ENCODE data around the gene HBE1.
"Not testable (repeated sequence)": the region's sequence is repeated elsewhere in the genome, so short reads cannot be mapped to it uniquely, and the experiment has no call there.

HBE1 gene

DNA sequence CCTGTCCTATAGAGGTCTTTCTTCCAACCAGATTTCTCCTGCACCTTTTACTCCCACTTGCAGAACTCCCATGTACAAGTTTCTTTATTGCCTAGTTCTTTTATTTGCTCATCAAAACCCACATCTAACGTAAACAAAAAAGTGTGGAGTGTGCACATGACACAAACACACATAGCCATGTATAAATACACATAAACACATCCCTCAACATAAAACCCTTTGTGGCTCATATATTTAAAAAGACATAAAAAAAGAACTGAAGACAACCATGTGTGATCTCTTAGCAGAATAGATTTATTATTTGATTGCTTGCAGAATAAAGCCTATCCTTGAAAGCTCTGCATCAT is 16.9 kb downstream of the HBE1 start:
- DNase-seq (ENCODE audit: low spot score), result no peak

DNA sequence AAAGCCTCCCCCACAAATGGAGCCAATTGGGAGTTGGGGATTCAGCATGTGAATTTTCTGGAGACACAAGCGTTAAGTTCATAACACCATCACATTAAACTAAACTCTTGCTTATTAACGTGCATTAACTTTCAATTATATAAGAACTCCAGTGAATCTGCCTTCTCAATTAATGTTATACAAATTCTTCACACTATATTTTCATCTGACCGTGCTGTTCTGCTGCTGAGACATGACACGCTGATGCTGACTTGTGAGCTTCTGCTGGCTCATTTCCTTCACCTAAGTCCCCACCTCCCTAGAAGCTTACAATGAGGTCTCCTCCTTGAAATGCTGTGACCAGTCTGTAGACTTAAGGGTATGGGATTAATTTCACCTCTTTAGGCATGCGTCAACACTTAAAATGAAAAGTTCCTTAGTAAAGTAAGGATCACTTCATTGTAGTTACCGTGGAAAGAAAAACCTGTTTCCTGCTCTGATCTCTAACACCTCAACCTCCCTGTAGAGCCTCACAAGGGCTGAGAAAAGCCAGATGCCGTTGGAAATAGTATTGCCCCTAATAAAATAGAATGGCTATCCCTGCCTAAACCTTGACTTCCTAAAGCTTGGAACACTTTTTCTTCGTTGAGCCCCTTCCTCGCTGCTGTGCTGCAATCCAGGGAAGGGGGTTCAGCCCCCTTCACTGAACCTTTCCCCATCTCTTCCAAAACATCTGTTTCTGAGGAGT is 17.4 kb downstream of the HBE1 start:
- DNase-seq (ENCODE audit: low spot score), result no peak

DNA sequence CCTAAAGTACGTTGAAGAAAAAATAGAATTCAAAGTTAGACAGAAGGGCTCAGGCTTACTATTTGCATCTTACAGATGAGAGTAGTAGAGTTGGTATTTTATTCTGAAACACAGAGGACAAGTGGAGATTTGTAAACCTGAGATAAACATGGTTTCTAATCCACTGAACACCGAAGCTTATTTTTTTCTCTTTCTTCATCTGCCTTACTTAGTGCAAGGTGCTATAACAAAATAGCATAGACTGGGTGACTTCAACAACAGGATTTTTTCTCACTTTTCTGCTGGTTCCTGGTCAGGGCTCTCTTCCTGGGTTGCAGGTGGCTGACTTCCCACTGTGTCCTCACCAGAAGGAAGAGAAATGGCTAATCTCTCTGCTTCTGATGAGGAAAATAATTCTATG is 18.0 kb downstream of the HBE1 start:
- no peak for DNase-seq (ENCODE audit: low spot score)

DNA sequence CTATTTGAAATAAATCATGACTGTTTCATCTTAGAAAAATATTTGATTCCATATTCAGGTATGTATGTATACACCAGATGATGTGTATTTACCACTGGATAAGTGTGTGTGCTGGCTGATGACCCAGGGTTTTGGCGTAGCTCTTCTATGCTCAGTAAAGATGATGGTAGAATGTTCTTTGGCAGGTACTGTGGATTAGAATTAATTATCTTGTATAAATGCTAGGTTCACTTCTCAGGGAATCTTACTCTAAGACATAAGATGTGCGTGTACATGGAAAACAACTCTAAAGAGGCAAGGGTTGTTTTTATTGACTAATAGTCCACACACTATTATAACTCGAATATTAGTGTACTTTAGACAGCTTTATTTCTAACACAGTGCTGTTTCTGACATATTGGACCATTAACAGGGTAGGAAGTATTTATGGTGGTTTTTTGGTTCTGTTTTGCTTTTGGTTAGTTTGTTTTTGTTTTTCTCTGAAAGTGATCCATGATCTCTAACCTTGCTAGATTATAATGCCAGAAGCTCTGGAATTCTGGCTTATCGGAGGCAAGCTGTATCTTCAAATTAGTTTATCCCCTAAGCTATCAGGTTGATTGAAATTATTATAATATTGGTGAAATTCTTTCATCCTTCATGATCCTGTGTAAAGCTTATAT is 19.1 kb downstream of the HBE1 start:
- no peak for DNase-seq (ENCODE audit: low spot score)

DNA sequence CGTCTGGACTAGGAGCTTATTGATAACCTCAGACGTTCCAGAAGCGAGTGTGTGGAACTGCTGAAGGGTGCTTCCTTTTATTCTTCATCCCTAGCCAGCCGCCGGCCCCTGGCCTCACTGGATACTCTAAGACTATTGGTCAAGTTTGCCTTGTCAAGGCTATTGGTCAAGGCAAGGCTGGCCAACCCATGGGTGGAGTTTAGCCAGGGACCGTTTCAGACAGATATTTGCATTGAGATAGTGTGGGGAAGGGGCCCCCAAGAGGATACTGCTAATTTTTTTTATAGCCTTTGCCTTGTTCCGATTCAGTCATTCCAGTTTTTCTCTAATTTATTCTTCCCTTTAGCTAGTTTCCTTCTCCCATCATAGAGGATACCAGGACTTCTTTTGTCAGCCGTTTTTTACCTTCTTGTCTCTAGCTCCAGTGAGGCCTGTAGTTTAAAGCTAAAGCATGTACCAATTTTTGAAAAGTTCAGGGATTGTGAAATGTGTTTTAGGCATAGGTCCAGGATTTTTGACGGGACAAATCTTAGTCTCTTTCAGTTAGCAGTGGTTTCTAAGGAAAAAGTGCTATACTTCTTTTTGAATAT is 19.8 kb downstream of the HBE1 start, which contains the start of gene HBG1:
HBG1 (minus strand) TSS at position 51 of the 590 bp plus-strand sequence. CDS start 53 bp downstream, outside the sequence.
- not testable (repeated sequence) for DNase-seq (ENCODE audit: low spot score)

DNA sequence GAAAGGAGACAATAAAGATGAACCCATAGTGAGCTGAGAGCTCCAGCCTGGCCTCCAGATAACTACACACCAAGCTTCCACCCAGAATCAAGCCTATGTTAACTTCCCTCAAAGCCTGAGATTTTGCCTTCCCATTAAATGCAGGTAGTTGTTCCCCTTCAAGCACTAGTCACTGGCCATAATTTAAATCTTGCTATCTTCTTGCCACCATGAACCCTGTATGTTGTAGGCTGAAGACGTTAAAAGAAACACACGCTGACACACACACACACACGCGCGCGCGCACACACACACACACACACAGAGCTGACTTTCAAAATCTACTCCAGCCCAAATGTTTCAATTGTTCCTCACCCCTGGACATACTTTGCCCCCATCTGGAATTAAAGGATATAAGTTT is 21.2 kb downstream of the HBE1 start:
- DNase-seq (ENCODE audit: low spot score), result not testable (repeated sequence)

DNA sequence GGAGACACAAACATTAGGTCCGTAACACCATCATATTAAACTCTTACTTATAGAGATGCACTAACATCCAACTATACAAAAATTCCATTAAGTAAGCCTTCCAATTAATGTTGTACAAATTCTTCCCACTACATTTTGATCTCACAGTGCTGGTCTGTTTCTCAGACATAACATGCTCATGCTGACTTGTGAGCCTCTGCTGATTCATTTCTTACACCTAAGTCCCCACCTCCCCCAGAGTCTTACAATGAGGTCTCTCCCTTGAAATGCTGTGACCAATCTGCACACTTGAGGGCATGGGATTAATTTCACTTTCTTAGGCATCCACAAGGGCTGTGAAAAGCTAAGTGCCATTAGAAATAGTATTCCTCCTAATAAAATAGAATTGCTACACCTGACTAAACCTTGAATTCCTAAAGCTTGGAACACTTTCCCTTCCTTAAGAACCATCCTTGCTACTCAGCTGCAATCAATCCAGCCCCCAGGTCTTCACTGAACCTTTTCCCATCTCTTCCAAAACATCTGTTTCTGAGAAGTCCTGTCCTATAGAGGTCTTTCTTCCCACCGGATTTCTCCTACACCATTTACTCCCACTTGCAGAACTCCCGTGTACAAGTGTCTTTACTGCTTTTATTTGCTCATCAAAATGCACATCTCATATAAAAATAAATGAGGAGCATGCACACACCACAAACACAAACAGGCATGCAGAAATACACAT is 22.1 kb downstream of the HBE1 start:
- no peak for DNase-seq (ENCODE audit: low spot score)

DNA sequence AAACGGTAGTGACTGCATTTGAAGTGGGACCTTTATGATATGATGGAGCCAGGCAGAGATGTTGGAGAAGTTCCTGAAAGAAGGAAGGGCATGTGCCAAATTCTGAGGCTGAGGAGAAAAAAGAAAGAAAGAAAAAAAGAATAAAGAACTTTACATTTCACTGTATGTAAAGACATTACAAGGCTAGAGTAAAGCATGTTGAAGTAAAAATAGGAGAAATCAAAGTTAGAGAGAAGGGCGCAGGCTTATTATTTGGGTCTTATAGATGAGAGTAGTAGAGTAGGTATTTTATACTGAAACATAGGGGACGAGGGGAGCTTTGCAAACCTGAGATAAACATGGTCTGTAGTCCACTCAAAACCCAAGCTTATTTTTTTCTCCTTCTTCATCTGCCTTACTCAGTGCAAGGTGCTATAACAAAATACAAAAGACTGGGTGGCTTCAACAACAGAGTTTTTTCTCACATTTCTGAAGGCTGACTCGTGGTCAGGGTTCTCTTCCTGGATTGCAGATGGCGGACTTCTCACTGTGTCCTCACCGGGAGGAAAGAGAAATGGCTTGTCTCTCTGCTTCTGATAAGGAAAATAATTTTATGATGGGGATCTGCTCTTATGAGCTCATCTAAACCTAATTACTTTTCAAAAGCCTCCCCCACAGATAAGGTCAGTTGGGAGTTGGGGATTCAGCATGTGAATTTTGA is 22.8 kb downstream of the HBE1 start:
- DNase-seq (ENCODE audit: low spot score), result no peak

DNA sequence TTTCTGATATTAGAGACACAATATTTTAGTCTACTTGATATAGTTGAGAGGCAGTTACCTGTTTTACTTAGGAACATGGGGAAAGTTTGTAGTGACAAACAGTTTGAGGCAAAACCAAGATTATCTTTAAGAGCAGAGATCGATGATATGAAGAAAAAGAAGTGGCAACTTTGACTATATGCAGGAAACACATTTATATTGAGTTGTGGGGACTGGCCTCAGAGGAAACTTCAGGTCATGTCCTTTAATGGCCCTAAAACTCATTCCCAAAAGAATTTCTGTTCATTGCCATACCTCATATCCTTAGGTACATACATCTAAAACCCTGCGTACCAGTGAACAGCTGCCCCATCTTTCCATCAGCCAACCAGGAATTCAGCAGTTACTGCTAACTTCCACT is 24.6 kb downstream of the HBE1 start:
- no peak for DNase-seq (ENCODE audit: low spot score)

DNA sequence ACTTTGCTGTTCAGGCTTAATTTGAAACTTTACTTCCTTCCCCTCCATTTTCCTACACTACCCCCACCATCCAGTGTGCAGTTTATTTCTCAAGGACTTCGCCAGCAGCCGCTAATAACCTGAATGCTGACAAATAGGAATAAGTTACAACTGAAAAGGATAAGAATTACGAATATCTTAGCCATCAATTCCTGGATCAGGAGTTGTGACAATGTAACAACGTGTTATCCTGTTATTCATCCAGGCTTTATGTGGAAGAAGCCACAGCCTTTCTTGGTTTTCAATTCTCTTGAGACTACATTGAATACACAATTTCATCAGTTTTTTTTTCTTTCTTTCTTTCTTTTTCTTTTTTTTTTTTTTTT is 25.9 kb downstream of the HBE1 start:
- no peak for DNase-seq (ENCODE audit: low spot score)

DNA sequence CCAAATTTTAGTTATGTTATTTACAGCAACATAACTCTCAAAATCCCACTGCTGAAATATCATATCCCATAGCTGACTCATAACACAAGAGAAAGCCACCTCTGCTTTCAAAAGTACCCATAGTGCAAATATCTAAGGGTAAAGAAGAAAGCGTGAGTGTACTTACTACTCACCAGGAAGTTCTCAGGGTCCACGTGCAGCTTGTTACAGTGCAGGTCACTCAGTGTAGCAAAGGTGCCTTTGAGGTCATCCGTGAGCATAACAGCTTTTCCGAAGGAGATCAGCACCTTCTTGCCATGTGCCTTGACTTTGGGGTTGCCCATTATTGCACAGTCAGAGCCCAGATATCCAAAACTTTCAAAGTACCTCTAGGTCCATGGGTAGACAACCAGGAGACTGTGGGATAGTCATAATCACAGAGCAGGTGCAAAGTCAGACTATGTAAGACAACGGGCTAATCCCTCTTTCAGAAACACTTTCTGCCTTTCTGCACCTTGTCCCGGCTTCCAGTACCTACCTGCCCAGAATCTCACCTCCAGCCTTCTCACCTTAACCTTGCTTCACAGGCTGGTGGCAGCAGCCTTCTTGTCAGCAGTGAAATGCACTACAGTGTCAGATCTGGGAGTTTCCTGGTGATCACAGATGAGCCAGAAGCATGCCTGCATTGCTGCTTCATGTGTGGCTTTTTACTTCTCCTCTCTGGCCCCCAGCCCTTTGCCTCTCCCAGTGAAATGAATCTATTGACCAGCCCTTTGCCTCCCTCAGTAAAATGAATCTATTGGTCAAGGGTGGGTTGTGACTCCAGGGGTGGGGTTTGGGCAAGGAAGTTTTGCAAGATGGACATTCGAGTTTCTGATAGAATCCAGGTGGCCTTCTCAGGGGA is 26.6 kb downstream of the HBE1 start:
- no peak for DNase-seq (ENCODE audit: low spot score)

DNA sequence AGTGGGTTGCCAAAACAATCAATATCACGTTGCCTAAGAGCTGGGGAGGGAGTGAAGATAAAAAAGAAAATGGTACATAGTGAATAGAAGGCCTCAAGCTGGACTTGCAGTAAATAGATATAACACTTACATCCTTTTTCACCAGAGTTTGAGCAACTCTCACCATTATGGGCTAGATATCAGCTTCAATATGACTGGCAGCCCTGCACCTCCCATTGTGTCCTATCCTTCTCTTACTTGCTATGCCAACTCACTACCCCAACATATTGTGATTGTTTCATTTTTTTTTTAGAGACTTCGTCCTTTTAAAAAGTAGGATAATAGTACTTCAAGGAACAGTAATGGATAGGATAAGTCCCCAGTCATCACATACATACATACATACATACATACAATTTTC is 27.5 kb downstream of the HBE1 start:
- no peak for DNase-seq (ENCODE audit: low spot score)

DNA sequence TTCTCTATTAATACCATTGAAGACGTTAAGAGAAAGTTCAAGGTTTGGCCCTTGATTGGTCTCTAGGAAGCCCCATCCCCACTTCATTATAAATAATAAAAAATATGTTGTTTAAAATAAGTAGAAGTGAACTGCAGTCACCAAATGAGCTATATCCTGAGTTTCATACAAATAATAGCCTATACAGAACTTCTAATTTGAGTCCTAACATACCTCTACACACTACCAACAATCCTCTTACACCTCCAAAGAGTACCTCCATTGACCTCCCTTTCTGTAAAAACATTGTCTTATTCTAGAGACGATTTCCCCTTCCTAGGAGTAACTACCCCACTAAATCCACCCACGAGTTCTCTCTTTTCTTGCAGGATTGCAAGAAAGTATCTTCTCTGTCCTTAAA is 28.3 kb downstream of the HBE1 start:
- no peak for DNase-seq (ENCODE audit: low spot score)

DNA sequence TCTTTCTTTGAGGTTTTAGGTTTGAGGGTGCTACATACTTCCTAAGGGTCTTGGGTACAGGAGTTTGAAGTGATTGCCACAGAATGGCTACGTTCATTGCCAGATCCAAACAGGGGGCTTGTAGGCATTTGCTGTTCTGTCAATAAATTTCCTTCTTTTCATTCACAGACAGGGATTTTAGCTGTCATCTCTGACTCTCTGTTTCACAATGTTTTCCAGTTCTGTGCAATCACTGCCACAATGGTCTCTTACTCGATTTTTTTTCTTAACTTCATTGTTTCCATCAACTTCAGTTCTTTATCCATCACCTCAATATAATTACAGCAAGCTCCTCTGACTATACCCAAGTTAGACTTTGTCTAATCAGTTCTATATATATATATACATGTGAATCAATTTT is 29.3 kb downstream of the HBE1 start:
- DNase-seq (ENCODE audit: low spot score), result no peak

DNA sequence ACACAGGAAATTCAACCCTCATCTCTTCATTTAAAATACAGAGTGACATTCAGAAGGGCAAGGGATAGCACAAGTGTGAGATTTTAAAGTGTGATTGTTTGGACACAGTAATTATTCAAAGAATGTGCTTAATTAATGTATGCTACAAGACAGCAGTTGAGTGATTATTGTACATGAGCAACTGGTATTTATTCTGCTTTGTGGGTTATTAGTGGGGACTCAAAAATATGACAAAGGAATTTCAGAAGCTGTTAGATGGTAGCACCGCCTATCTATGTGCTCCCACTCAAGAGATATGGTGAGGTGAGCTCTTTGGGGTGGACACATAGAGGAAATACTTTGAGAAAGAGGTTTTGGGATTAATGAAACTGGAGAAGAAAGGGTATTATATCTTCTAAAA is 29.7 kb downstream of the HBE1 start:
- DNase-seq (ENCODE audit: low spot score), result no peak

DNA sequence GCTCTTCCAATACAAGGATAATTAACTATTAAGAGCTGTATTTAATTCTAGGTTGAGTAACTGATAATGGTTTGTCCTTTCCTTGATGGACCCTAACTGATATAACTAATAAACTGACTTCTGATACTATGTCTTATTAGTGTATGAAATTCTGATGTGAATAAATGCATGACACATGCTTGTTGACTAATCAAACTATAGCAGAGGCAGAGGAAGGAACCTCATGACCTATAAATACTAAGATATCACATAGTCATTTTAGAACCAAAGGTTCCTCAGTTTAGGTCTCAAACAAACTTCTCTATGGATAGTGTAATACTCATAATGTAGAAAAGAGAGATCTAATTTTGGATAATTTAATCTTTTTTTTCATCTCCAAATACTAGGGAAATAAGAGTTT is 30.7 kb downstream of the HBE1 start:
- DNase-seq (ENCODE audit: low spot score), result no peak

DNA sequence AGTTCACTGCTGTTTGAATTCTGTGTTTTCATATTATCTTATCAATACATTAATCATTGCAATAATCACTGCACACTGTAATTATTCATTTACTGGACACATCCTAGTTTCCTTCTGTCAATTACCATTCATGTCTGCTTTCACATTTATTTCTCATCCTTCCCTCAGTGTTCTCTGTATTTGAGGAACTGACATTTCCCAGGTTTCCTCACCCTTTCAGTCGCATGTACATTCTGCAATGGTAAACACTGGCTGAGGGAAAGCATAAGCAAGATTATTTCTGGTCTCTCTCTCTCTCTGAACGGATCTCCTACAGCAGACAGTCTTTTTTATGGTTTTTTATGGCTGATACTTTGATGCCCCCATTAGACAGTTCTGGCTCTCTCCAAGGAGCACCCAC is 31.3 kb downstream of the HBE1 start:
- no peak for DNase-seq (ENCODE audit: low spot score)

DNA sequence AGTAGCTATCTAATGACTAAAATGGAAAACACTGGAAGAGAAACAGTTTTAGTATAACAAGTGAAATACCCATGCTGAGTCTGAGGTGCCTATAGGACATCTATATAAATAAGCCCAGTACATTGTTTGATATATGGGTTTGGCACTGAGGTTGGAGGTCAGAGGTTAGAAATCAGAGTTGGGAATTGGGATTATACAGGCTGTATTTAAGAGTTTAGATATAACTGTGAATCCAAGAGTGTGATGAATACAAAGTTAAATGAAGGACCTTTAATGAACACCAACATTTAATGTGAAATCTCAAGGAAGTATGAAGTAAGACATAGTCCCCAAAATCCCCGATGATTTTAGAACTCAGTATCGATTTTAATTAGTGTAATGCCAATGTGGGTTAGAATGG is 32.3 kb downstream of the HBE1 start:
- DNase-seq (ENCODE audit: low spot score), result no peak

DNA sequence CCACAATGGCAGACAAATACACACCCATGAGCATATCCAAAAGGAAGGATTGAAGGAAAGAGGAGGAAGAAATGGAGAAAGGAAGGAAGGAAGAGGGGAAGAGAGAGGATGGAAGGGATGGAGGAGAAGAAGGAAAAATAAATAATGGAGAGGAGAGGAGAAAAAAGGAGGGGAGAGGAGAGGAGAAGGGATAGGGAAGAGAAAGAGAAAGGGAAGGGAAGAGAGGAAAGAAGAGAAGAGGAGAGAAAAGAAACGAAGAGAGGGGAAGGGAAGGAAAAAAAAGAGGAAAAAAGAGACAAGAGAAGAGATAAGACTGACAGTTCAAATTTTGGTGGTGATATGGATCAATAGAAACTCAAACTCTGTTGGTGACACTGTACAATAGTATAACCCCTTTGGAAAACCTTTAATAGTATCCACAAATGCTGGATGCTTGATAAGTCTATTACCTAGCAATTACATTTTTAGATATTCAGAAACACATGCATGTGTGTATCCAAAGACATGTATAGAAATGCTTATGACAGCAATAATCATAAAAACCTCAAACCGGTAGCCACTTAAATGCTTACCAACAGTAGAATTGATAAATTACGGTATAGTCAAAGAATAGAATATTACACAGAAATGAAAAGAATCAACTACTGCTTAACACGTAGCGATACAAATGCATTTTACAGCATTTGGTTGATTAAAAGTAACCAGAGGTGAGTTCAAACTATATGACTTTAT is 34.2 kb downstream of the HBE1 start:
- DNase-seq (ENCODE audit: low spot score), result no peak

DNA sequence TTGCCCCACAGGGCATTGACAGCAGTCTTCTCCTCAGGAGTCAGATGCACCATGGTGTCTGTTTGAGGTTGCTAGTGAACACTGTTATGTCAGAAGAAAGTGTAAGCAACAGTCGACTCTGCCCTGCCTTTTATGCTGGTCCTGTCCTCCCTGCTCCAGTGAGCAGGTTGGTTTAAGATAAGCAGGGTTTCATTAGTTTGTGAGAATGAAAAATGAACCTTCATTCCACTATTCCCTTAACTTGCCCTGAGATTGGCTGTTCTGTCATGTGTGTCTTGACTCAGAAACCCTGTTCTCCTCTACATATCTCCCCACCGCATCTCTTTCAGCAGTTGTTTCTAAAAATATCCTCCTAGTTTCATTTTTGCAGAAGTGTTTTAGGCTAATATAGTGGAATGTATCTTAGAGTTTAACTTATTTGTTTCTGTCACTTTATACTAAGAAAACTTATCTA is 35.3 kb downstream of the HBE1 start, which contains the start of gene HBD:
HBD (minus strand) TSS at position 103 of the 454 bp plus-strand sequence; CDS start at position 53, 50 bp downstream.
- no peak for DNase-seq (ENCODE audit: low spot score)
